SK-N-SH treated with all-trans-retinoic acid at 6 μM for 48 hours (cell line): Measurements from ENCODE around the gene NTSR1.

Experiments used
- ATAC-seq: fragments of 200-7000 bp; cut with Tn5 transposase; 3 replicates; pipeline ENCODE4 v1.9.1; 2020; ENCODE audit warnings: mild to moderate bottlenecking, moderate library complexity
- ARNTL ChIP-seq: fragments of 450-650 bp; formaldehyde crosslinking; IDR thresholded peaks from 2 replicates; pipeline ENCODE4 v1.5.0; 2020; ENCODE audit warnings: low read depth, mild to moderate bottlenecking, moderate library complexity, borderline replicate concordance
- BACH2 ChIP-seq: fragments of 250-450 bp; sonication (Bioruptor Pico); IDR thresholded peaks from 2 replicates; pipeline ENCODE4 v1.9.0; 2021; ENCODE audit warnings: mild to moderate bottlenecking, borderline replicate concordance
- CREB5 ChIP-seq: fragments of 250-450 bp; sonication (Bioruptor Pico); IDR thresholded peaks from 2 replicates; pipeline ENCODE4 v1.5.1; 2020; ENCODE audit warnings: low read depth, mild to moderate bottlenecking, moderate library complexity
- CSDC2 ChIP-seq: fragments of 250-450 bp; sonication (Bioruptor Pico); IDR thresholded peaks from 2 replicates; pipeline ENCODE4 v1.5.0; 2020; ENCODE audit warnings: mild to moderate bottlenecking, moderate library complexity
- ESRRG ChIP-seq: fragments of 250-450 bp; sonication (Bioruptor Pico); IDR thresholded peaks from 2 replicates; pipeline ENCODE4 v1.6.1; 2021; ENCODE audit warnings: mild to moderate bottlenecking
- GLIS3 ChIP-seq: fragments of 250-450 bp; sonication (Bioruptor Pico); IDR thresholded peaks from 2 replicates; pipeline ENCODE4 v1.5.0; 2020; ENCODE audit warnings: mild to moderate bottlenecking, moderate library complexity
- ISL1 ChIP-seq: fragments of 250-450 bp; sonication (Bioruptor Pico); IDR thresholded peaks from 2 replicates; pipeline ENCODE4 v2.1.2; 2022; ENCODE audit warnings: mild to moderate bottlenecking, moderate library complexity
- POU6F1 ChIP-seq: fragments of 250-450 bp; sonication (Bioruptor Pico); IDR thresholded peaks from 2 replicates; pipeline ENCODE4 v1.8.0; 2021; ENCODE audit warnings: low read depth, mild to moderate bottlenecking, moderate library complexity, borderline replicate concordance
- PPARA ChIP-seq: fragments of 250-450 bp; sonication (Bioruptor Pico); IDR thresholded peaks from 2 replicates; pipeline ENCODE4 v1.5.0; 2020; ENCODE audit warnings: mild to moderate bottlenecking, borderline replicate concordance
- RARB ChIP-seq: fragments of 250-450 bp; sonication (Bioruptor Pico); IDR thresholded peaks from 2 replicates; pipeline ENCODE4 v1.8.0; 2021; ENCODE audit warnings: mild to moderate bottlenecking, moderate library complexity
- SNAI2 ChIP-seq: fragments of 250-450 bp; sonication (Bioruptor Pico); IDR thresholded peaks from 2 replicates; pipeline ENCODE4 v1.5.0; 2020; ENCODE audit warnings: mild to moderate bottlenecking, moderate library complexity
- TCF4 ChIP-seq: fragments of 250-450 bp; sonication (Bioruptor Pico); IDR thresholded peaks from 2 replicates; pipeline ENCODE4 v1.8.0; 2021; ENCODE audit warnings: mild to moderate bottlenecking, moderate library complexity, borderline replicate concordance
- TOX ChIP-seq: fragments of 250-450 bp; sonication (Bioruptor Pico); IDR thresholded peaks from 2 replicates; pipeline ENCODE4 v1.8.0; 2021; ENCODE audit warnings: mild to moderate bottlenecking, moderate library complexity, borderline replicate concordance
- ZC3H10 ChIP-seq: fragments of 250-450 bp; sonication (Bioruptor Pico); IDR thresholded peaks from 2 replicates; pipeline ENCODE4 v1.5.1; 2021; ENCODE audit warnings: mild to moderate bottlenecking, moderate library complexity
- ZFP3 ChIP-seq: fragments of 250-450 bp; sonication (Bioruptor Pico); IDR thresholded peaks from 2 replicates; pipeline ENCODE4 v1.5.0; 2020; ENCODE audit warnings: mild to moderate bottlenecking, moderate library complexity
- ZFP30 ChIP-seq: fragments of 450-650 bp; formaldehyde crosslinking; IDR thresholded peaks from 2 replicates; pipeline ENCODE4 v1.5.0; 2022; ENCODE audit warnings: mild to moderate bottlenecking, moderate library complexity
- ZNF565 ChIP-seq: fragments of 450-650 bp; formaldehyde crosslinking; conservative IDR thresholded peaks from 2 replicates; pipeline ENCODE4 v1.5.0; 2020; ENCODE audit warnings: low read depth, mild to moderate bottlenecking, moderate library complexity
- ZNF8 ChIP-seq: fragments of 450-650 bp; formaldehyde crosslinking; IDR thresholded peaks from 2 replicates; pipeline ENCODE4 v1.5.0; 2020; ENCODE audit warnings: mild to moderate bottlenecking, moderate library complexity
- TF ChIP-seq, protein P1 (sequence below): fragments of 250-450 bp; sonication (Bioruptor Pico); IDR thresholded peaks from 2 replicates; pipeline ENCODE4 v1.8.0; 2020; ENCODE audit warnings: mild to moderate bottlenecking, moderate library complexity, borderline replicate concordance
- TF ChIP-seq, protein P2 (sequence below): fragments of 250-450 bp; sonication (Bioruptor Pico); IDR thresholded peaks from 2 replicates; pipeline ENCODE4 v1.5.0; 2020; ENCODE audit warnings: mild to moderate bottlenecking, moderate library complexity

The NTSR1 gene

GRCh38 chr20:62728028-62728780 is 19.6 kb downstream of the NTSR1 start:
- no peak for ATAC-seq
- TF ChIP-seq PPARA (CRISPR knock-in tag) (no peak), CSDC2 (CRISPR knock-in tag) (no peak), ZNF8 (CRISPR knock-in tag) (no peak), RARB (CRISPR knock-in tag) (no peak)
- TF ChIP-seq, protein P1, sequence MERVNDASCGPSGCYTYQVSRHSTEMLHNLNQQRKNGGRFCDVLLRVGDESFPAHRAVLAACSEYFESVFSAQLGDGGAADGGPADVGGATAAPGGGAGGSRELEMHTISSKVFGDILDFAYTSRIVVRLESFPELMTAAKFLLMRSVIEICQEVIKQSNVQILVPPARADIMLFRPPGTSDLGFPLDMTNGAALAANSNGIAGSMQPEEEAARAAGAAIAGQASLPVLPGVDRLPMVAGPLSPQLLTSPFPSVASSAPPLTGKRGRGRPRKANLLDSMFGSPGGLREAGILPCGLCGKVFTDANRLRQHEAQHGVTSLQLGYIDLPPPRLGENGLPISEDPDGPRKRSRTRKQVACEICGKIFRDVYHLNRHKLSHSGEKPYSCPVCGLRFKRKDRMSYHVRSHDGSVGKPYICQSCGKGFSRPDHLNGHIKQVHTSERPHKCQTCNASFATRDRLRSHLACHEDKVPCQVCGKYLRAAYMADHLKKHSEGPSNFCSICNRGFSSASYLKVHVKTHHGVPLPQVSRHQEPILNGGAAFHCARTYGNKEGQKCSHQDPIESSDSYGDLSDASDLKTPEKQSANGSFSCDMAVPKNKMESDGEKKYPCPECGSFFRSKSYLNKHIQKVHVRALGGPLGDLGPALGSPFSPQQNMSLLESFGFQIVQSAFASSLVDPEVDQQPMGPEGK (CRISPR knock-in tag), result no peak
- TF ChIP-seq, all 23 proteins: peak for 0

DNA sequence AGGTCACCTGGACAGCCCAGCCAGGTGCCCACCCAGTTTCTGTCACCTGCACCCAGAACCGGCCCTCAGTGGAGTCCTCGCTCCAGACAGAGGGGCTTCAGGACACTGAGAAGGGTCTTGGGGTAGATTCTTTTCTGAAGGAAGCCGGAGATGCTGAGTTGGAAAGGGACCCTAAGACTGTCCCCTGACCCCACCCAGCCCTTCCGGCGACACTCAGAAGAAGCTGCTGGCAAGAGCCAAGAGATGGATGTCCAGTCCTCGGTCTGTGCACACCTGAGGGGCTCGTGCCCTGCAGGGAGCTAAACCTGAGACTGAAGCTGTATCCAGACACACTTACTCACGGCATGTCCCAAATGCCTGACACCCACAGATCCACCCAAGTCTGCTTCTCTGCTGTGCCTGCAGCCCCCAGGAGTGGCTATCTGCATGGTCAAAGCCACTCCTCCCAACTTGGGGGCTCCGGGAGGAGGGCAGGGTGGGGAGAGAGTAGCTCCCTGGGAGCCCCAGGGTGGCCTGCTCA is 20.2 kb downstream of the NTSR1 start:
- no peak for TF ChIP-seq TOX
- TF ChIP-seq SNAI2, result no peak
- no peak for TF ChIP-seq CSDC2 (CRISPR knock-in tag)
- no peak for TF ChIP-seq RARB (CRISPR knock-in tag)
- TF ChIP-seq ZFP3, result no peak
- no peak for TF ChIP-seq CREB5
- no peak for TF ChIP-seq GLIS3 (CRISPR knock-in tag)
- TF ChIP-seq, protein P2, sequence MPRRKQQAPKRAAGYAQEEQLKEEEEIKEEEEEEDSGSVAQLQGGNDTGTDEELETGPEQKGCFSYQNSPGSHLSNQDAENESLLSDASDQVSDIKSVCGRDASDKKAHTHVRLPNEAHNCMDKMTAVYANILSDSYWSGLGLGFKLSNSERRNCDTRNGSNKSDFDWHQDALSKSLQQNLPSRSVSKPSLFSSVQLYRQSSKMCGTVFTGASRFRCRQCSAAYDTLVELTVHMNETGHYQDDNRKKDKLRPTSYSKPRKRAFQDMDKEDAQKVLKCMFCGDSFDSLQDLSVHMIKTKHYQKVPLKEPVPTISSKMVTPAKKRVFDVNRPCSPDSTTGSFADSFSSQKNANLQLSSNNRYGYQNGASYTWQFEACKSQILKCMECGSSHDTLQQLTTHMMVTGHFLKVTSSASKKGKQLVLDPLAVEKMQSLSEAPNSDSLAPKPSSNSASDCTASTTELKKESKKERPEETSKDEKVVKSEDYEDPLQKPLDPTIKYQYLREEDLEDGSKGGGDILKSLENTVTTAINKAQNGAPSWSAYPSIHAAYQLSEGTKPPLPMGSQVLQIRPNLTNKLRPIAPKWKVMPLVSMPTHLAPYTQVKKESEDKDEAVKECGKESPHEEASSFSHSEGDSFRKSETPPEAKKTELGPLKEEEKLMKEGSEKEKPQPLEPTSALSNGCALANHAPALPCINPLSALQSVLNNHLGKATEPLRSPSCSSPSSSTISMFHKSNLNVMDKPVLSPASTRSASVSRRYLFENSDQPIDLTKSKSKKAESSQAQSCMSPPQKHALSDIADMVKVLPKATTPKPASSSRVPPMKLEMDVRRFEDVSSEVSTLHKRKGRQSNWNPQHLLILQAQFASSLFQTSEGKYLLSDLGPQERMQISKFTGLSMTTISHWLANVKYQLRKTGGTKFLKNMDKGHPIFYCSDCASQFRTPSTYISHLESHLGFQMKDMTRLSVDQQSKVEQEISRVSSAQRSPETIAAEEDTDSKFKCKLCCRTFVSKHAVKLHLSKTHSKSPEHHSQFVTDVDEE (CRISPR knock-in tag), result no peak
- TF ChIP-seq ZC3H10, result no peak
- TF ChIP-seq ARNTL (CRISPR knock-in tag), result no peak
- TF ChIP-seq ZNF565 (CRISPR knock-in tag), result no peak
- no peak for TF ChIP-seq ZNF8 (CRISPR knock-in tag)
- no peak for ATAC-seq

DNA sequence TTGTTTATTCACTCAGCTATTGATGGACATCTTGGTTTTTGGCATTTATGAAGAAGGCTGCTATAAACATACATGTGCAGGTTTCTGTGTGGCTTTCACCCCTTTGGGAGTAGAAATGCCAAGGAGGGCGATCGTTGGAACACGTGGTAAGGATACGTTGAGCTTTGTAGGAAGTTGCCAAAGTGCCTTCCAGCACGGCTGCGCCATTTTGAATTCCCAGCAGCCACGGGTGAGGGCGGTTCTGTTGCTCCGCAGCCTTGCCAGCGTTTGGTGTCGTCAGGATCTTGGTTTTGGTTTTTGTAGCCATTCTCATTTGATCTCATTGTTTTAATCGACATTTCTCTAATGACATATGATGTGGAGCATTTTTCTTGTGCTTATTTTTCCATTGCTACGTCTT is 21.8 kb downstream of the NTSR1 start:
- TF ChIP-seq CREB5, result no peak
- no peak for TF ChIP-seq PPARA (CRISPR knock-in tag)
- TF ChIP-seq, protein P2 (CRISPR knock-in tag), result no peak
- TF ChIP-seq ISL1 (CRISPR knock-in tag), result no peak
- no peak for TF ChIP-seq SNAI2
- no peak for TF ChIP-seq TCF4 (CRISPR knock-in tag)
- no peak for TF ChIP-seq ZFP30 (CRISPR knock-in tag)
- TF ChIP-seq ESRRG (CRISPR knock-in tag), result no peak
- TF ChIP-seq CSDC2 (CRISPR knock-in tag), result no peak
- TF ChIP-seq RARB (CRISPR knock-in tag), result no peak
- no peak for TF ChIP-seq ARNTL (CRISPR knock-in tag)
- TF ChIP-seq BACH2 (CRISPR knock-in tag), result no peak
- no peak for TF ChIP-seq ZNF565 (CRISPR knock-in tag)
- TF ChIP-seq ZFP3, result no peak
- no peak for TF ChIP-seq POU6F1
- TF ChIP-seq GLIS3 (CRISPR knock-in tag), result no peak
- TF ChIP-seq, all 23 proteins: peak for 0

More for the DNA sequence above, 21.8 kb downstream of the NTSR1 start:
- ATAC-seq, result no peak
